OCI-LY7 (cell line): ENCODE measurements around the gene TNFAIP3. TPM values are rescaled to one million over a fixed set of nuclear protein-coding genes. Genes with fewer than 3 reads are reported as not detected.

Experiments used
- BruUV-seq: library from RNA; stranded (reverse); fragments of 400-500 nt; replicated peaks from 2 replicates; lab custom pipeline; 2021; lab: Mats Ljungman, UMichigan
- CTCF ChIA-PET: fragments of 300-600 bp; sonication (Branson Sonifier 250); formaldehyde crosslinking; loops from one replicate; lab custom pipeline; 2022; ENCODE audit warnings: antibody characterized with exemption; ENCODE audit not compliant: unreplicated experiment; lab: Charles Lee
- POLR2A ChIA-PET: fragments of 300-600 bp; sonication (Branson Sonifier 250); formaldehyde crosslinking; loops from one replicate; lab custom pipeline; 2022; ENCODE audit warnings: antibody characterized with exemption; lab: Charles Lee
- DNase-seq: peaks from one replicate; pipeline ENCODE4 v3.0.0-alpha.2; 2015; ENCODE audit warnings: low spot score
- H2AFZ ChIP-seq: fragments of 200-600 bp; sonication (generic), shearing (Covaris generic); 2 replicates; pipeline ENCODE4 v1.6.1; 2014; ENCODE audit warnings: mild to moderate bottlenecking, antibody characterized with exemption, low read length, moderate library complexity
- H3K27ac ChIP-seq: fragments of 200-600 bp; sonication (generic); 2 replicates; pipeline ENCODE4 v1.5.1; 2014; ENCODE audit warnings: mixed run types, low read depth, mild to moderate bottlenecking, moderate library complexity, low read length, inconsistent platforms; ENCODE audit not compliant: poor library complexity, severe bottlenecking
- H3K36me3 ChIP-seq: fragments of 200-600 bp; sonication (generic); 2 replicates; pipeline ENCODE4 v1.6.1; 2014; ENCODE audit warnings: mild to moderate bottlenecking, antibody characterized with exemption, low read length, moderate library complexity, mixed read lengths; ENCODE audit not compliant: insufficient read depth
- H3K4me1 ChIP-seq: fragments of 200-600 bp; sonication (generic); 2 replicates; pipeline ENCODE4 v1.5.1; 2014; ENCODE audit warnings: mild to moderate bottlenecking, low read length; ENCODE audit not compliant: insufficient read depth, poor library complexity, severe bottlenecking
- H3K4me2 ChIP-seq: fragments of 200-600 bp; sonication (generic); 2 replicates; pipeline ENCODE4 v1.6.1; 2014; ENCODE audit warnings: mild to moderate bottlenecking, low read length
- H3K4me3 ChIP-seq: fragments of 200-600 bp; sonication (generic); 2 replicates; pipeline ENCODE4 v1.5.1; 2014; ENCODE audit warnings: mild to moderate bottlenecking, low read depth, low read length; ENCODE audit not compliant: poor library complexity, severe bottlenecking
- H3K79me2 ChIP-seq: fragments of 200-600 bp; sonication (generic); 2 replicates; pipeline ENCODE4 v1.6.1; 2016; ENCODE audit warnings: low read depth, mild to moderate bottlenecking, low read length, moderate library complexity, mixed read lengths; ENCODE audit not compliant: insufficient read depth
- H3K9me2 ChIP-seq: fragments of 200-600 bp; sonication (generic); 2 replicates; pipeline ENCODE4 v1.6.1; 2016; ENCODE audit warnings: mild to moderate bottlenecking, low read length, mixed read lengths; ENCODE audit not compliant: insufficient read depth
- H3K9me3 ChIP-seq: fragments of 200-600 bp; sonication (generic); 2 replicates; pipeline ENCODE4 v1.6.1; 2014; ENCODE audit warnings: mild to moderate bottlenecking, mixed run types, low read length, mixed read lengths
- H4K20me1 ChIP-seq: fragments of 200-600 bp; sonication (generic); 2 replicates; pipeline ENCODE4 v1.6.1; 2014; ENCODE audit warnings: mild to moderate bottlenecking, antibody characterized with exemption, low read length, moderate library complexity, mixed read lengths; ENCODE audit not compliant: insufficient read depth
- CTCF ChIP-seq: fragments of 200-600 bp; sonication (generic); conservative IDR thresholded peaks from 2 replicates; pipeline ENCODE4 v1.5.1; 2014; ENCODE audit warnings: mild to moderate bottlenecking, antibody characterized with exemption, low read length, moderate library complexity, mixed read lengths
- EZH2phosphoT487 ChIP-seq: fragments of 200-600 bp; sonication (generic); IDR thresholded peaks from 2 replicates; pipeline ENCODE4 v1.6.1; 2018; ENCODE audit warnings: low read depth, borderline replicate concordance, mild to moderate bottlenecking, mixed run types, antibody characterized with exemption, low read length, moderate library complexity, mixed read lengths
- intact Hi-C: fragments of 100-400 bp; cut with micrococcal nuclease; formaldehyde crosslinking; loops from one replicate; pipeline ENCODE4 v1.10.0; 2022; ENCODE audit not compliant: unreplicated experiment
- total RNA-seq, 2 experiments: library from RNA; depleted of rRNA in 1 of 2; stranded (reverse); fragments of >200 nt in 1 of 2; shearing (Covaris generic) in 1 of 2; gene quantifications; 2 replicates each; pipeline ENCODE4 v1.2.3, GENCODE V29; 2014 to 2022

The TNFAIP3 gene
- total RNA-seq, 2 experiments from 2014 or later: 8.8 to 28.3 TPM

GRCh38 chr6:137859025-137859424 is 8.0 kb upstream of the TNFAIP3 start:
- no peak overlapping the region for H2AFZ ChIP-seq
- intact Hi-C loops: no loop called here
- POLR2A ChIA-PET: interaction anchor here (0.6 to 1.1 kb wide), 3 partner anchors 29 to 132 kb away, joined by 3 read pairs; no protein-coding TSS in a partner anchor

GRCh38 chr6:137860394-137861005 is 6.6 kb upstream of the TNFAIP3 start:
- ChIA-PET POLR2A (no interaction called here), CTCF (no interaction called here)
- peaks cover 9% of the 10 kb centered on the region; the same call in 1 of the 2 replicates for H3K36me3 ChIP-seq
- H3K9me3 ChIP-seq: no peaks in the 10 kb centered on the region
- no peaks in the 10 kb centered on the region for H3K9me2 ChIP-seq
- no peaks in the 10 kb centered on the region for H3K4me1 ChIP-seq
- H4K20me1 ChIP-seq: no peaks in the 10 kb centered on the region
- intact Hi-C loops: loop anchor here (5.0 kb wide), 1 partner anchor 38 kb away; no protein-coding TSS in a partner anchor
- H3K79me2 ChIP-seq: no peaks in the 10 kb centered on the region
- H3K27ac ChIP-seq: no peak overlapping the region
- no peak for DNase-seq
- TF ChIP-seq EZH2phosphoT487: no peak
- no peak for TF ChIP-seq CTCF
- no peak overlapping the region for H3K4me3 ChIP-seq
- BruUV-seq: no TSS peak
- H2AFZ ChIP-seq: no peak overlapping the region
- no peak overlapping the region for H3K4me2 ChIP-seq

More at GRCh38 chr6:137859025-137859424, 8.0 kb upstream of the TNFAIP3 start:
- H3K4me2 ChIP-seq: no peak overlapping the region
- no TSS peak for BruUV-seq
- no peaks in the 10 kb centered on the region for H3K9me2 ChIP-seq
- no peaks in the 10 kb centered on the region for H3K79me2 ChIP-seq
- H3K36me3 ChIP-seq: peaks cover 9% of the 10 kb centered on the region; the same call in 1 of the 2 replicates
- H4K20me1 ChIP-seq: no peaks in the 10 kb centered on the region
- no peak overlapping the region for H3K27ac ChIP-seq
- TF ChIP-seq CTCF (no peak), EZH2phosphoT487 (no peak)
- no peak for DNase-seq
- H3K9me3 ChIP-seq: no peaks in the 10 kb centered on the region
- H3K4me3 ChIP-seq: no peak overlapping the region
- CTCF ChIA-PET: no interaction called here
- no peaks in the 10 kb centered on the region for H3K4me1 ChIP-seq
